Measurements from ENCODE around the gene CCDC183.
A peak's percentile ranks its signal among the peaks of the same experiment; 100 is the strongest.

The CCDC183 gene

DNA sequence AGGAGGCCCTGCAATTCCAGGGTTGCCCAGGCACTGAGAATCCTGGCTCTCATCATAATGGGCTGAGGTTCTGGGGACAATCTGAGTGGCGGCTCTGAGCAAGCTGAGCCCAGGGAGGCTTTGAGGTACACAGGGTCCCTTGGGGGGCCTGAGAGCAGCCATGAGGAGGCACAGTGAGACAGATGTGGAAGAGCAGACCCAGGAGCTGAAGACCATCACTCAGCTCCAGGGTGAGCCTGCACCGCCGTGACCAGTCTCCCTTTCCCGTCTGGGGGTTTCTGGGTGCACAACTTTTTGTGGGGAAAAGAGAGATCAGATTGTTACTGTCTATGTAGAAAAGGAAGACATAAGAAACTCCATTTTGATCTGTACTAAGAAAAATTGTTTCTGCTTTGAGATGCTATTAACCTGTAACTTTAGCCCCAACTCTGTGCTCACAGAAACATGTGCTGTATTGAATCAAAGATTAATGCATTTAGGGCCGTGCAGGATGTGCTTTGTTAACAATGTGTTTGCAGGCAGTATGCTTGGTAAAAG is at the start of gene CCDC183:
CCDC183 (plus strand) TSS at position 101 of the 537 bp plus-strand sequence; CDS start at position 161, 60 bp downstream.
- Histone ChIP-seq H3K27ac (peak within 1 kb of the TSS; percentile 61), H3K36me3 (no peaks in the 10 kb centered on the region), H3K9me3 (no peaks in the 10 kb centered on the region), H3K4me3 (ENCODE audit: low read depth in 1 of 2, low read length in 1 of 2) (peak within 1 kb of the TSS in 1 of 2 experiments; percentile 10), H3K27me3 (peaks cover 53% of the 10 kb centered on the region), H3K4me1 (ENCODE audit: control insufficient read depth in 1 of 2, insufficient read depth in 1 of 2, low read depth in 1 of 2, low read length in 1 of 2) (peaks cover 57 to 73% of the 10 kb centered on the region in 2 experiments)
- TF ChIP-seq, protein P1, sequence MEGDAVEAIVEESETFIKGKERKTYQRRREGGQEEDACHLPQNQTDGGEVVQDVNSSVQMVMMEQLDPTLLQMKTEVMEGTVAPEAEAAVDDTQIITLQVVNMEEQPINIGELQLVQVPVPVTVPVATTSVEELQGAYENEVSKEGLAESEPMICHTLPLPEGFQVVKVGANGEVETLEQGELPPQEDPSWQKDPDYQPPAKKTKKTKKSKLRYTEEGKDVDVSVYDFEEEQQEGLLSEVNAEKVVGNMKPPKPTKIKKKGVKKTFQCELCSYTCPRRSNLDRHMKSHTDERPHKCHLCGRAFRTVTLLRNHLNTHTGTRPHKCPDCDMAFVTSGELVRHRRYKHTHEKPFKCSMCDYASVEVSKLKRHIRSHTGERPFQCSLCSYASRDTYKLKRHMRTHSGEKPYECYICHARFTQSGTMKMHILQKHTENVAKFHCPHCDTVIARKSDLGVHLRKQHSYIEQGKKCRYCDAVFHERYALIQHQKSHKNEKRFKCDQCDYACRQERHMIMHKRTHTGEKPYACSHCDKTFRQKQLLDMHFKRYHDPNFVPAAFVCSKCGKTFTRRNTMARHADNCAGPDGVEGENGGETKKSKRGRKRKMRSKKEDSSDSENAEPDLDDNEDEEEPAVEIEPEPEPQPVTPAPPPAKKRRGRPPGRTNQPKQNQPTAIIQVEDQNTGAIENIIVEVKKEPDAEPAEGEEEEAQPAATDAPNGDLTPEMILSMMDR (IDR thresholded peaks at IDR 0.05) = no peak

- Histone ChIP-seq H3K27me3 (peaks cover 95% of the 10 kb centered on the region), H3K27ac (no peak overlapping the region), H3K9me3 (peaks cover under 1% of the 10 kb centered on the region), H3K4me3 (ENCODE audit: low read depth in 1 of 2, low read length in 1 of 2) (no peak overlapping the region), H3K36me3 (no peaks in the 10 kb centered on the region), H3K4me1 (ENCODE audit: control insufficient read depth in 1 of 2, insufficient read depth in 1 of 2, low read depth in 1 of 2, low read length in 1 of 2) (no peaks in the 10 kb centered on the region)
- TF ChIP-seq, protein P1 (IDR thresholded peaks at IDR 0.05) = no peak
Observed at GRCh38 chr9:136746621-136747020, 49.5 kb upstream of the CCDC183 start.

GRCh38 chr9:136747161-136748060 is 48.7 kb upstream of the CCDC183 start:
- H3K4me1 ChIP-seq (ENCODE audit: control insufficient read depth in 1 of 2, insufficient read depth in 1 of 2, low read depth in 1 of 2, low read length in 1 of 2) = no peaks in the 10 kb centered on the region
- H3K27ac ChIP-seq = no peak overlapping the region
- TF ChIP-seq, protein P1 (IDR thresholded peaks at IDR 0.05) = no peak
- H3K9me3 ChIP-seq = peaks cover 6% of the 10 kb centered on the region
- H3K4me3 ChIP-seq (ENCODE audit: low read depth in 1 of 2, low read length in 1 of 2) = no peak overlapping the region
- H3K36me3 ChIP-seq = no peaks in the 10 kb centered on the region
- H3K27me3 ChIP-seq = peaks cover 87% of the 10 kb centered on the region

DNA sequence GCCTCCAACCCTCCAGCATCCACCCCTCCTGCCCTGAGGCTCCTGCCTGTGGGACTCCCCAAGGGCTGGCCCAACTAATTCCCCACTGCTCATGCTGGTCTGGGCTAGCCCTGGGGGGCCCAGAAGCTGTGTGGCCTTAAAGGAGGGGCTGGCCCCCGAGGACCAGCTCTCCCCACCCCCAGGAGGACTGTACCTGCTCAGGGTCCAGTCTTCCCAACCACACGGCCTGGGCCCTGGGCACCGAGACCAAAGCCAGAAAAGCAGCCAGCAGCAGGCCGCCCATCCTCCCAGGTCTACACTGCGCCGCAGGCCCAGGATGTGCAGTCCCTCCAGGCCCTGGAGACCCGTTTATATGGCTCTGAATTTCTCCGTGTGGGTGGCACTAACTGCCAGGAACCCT is 47.9 kb upstream of the CCDC183 start, which contains the start of gene LCN6:
LCN6 (minus strand) TSS at position 325 of the 400 bp plus-strand sequence; CDS start at position 283, 42 bp downstream.
- peaks cover 6% of the 10 kb centered on the region for H3K9me3 ChIP-seq
- no peak within 1 kb of the TSS for H3K4me3 ChIP-seq (ENCODE audit: low read depth in 1 of 2, low read length in 1 of 2)
- H3K27me3 ChIP-seq = peaks cover 79% of the 10 kb centered on the region
- H3K27ac ChIP-seq = no peak within 1 kb of the TSS
- H3K4me1 ChIP-seq (ENCODE audit: control insufficient read depth in 1 of 2, insufficient read depth in 1 of 2, low read depth in 1 of 2, low read length in 1 of 2) = no peaks in the 10 kb centered on the region
- TF ChIP-seq, protein P1 (IDR thresholded peaks at IDR 0.05) = no peak
- H3K36me3 ChIP-seq = no peaks in the 10 kb centered on the region

DNA sequence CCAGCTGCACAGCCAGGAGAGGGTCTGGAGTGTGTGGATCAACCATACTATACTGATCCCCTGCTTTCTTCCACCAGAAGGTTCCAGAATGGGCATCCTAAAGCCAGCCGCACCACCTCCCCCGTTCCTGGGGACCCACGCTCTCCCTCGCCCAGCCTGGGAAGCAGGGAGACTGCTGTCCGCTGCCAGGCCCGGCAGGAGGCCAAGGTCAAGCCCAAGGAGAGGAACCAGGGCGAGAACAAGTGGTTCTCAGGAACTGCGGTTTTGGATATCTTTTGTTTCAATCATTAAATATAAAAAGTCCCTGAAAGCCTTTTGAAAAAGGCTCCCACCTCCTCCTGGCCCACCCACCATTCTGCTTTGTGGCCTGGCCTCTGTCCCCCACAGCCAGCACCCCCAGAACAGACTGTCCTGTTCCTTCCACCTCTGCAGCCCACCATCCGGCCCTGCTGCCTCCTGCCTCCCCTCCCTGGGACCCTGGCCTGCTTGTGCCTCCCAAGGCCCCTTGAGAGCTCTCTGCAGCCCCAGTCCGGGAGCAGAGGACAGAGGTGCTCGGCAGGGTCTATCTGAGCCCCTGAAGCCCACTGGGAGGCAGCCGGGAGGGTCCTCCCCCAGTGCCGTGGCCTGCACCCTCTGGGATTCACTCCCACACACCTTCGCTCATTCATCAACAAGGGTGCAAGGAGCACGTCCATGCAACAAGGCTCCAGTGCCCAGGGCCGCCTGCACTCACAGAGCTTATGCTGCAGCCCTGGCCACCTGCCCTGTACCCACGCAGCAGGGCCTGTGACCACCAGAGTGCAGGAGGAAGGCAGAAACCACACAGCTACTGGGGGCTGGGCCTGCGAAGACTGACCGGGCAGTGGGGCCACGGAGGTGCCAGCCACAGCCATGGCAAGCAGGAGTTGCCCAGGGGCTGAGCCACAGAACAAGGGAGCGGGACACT is 47.2 kb upstream of the CCDC183 start:
- Histone ChIP-seq H3K9me3 (peaks cover 6% of the 10 kb centered on the region), H3K4me1 (ENCODE audit: control insufficient read depth in 1 of 2, insufficient read depth in 1 of 2, low read depth in 1 of 2, low read length in 1 of 2) (no peaks in the 10 kb centered on the region), H3K36me3 (no peaks in the 10 kb centered on the region), H3K4me3 (ENCODE audit: low read depth in 1 of 2, low read length in 1 of 2) (no peak overlapping the region), H3K27ac (no peak overlapping the region), H3K27me3 (peaks cover 77% of the 10 kb centered on the region)
- TF ChIP-seq, protein P1 (IDR thresholded peaks at IDR 0.05) = no peak
